ENCODE measurements around the gene ACP1. TPM values are rescaled to one million over a fixed set of nuclear protein-coding genes. Genes with fewer than 3 reads are reported as not detected.

Gene ACP1
- total RNA-seq, 1 donor from 2014 or later, result 114 TPM

- Histone ChIP-seq H3K4me3 (ENCODE audit: insufficient read depth, low read depth, low read length) (no peak overlapping the region), H2AFZ (ENCODE audit: low read depth, low read length) (no peak overlapping the region), H4K20me1 (ENCODE audit: insufficient read depth, low read length) (no peaks in the 10 kb centered on the region), H3K9me3 (ENCODE audit: insufficient read depth, low read depth, low read length) (no peaks in the 10 kb centered on the region), H3K27ac (ENCODE audit: low read depth, low read length) (no peak overlapping the region), H3K36me3 (ENCODE audit: insufficient read depth, low read length) (no peaks in the 10 kb centered on the region), H3K79me2 (ENCODE audit: insufficient read depth, low read length) (no peaks in the 10 kb centered on the region), H3K4me2 (ENCODE audit: low read length) (no peak overlapping the region), H3K9ac (ENCODE audit: low read length) (no peak overlapping the region), H3K27me3 (ENCODE audit: insufficient read depth, low read length) (no peaks in the 10 kb centered on the region), H3K4me1 (ENCODE audit: insufficient read depth, low read length) (no peaks in the 10 kb centered on the region)
- H3K36me3 Mint-ChIP-seq (ENCODE audit: low read depth, unreplicated experiment), result no peaks in the 10 kb centered on the region
- TF ChIP-seq CTCF (IDR thresholded peaks at IDR 0.05; ENCODE audit: insufficient read depth, low read depth, low read length), result no peak
- no peak for TF ChIP-seq EZH2 (IDR thresholded peaks at IDR 0.05; ENCODE audit: insufficient read depth, low read length)
- H3K27ac Mint-ChIP-seq (ENCODE audit: unreplicated experiment), result no peak overlapping the region
- H3K4me1 Mint-ChIP-seq (ENCODE audit: low read depth, unreplicated experiment), result peaks cover 6% of the 10 kb centered on the region
- no peak overlapping the region for H3K4me3 Mint-ChIP-seq (ENCODE audit: unreplicated experiment)
- peaks cover 6% of the 10 kb centered on the region for H3K27me3 Mint-ChIP-seq (ENCODE audit: low read depth, unreplicated experiment)
- H3K9me3 Mint-ChIP-seq (ENCODE audit: unreplicated experiment), result peaks cover 6% of the 10 kb centered on the region
- FAIRE-seq (no peak), DNase-seq (ENCODE audit: low read depth) (no peak)
Observed at GRCh38 chr2:305366-305765, 40.6 kb downstream of the ACP1 start.

- DNase-seq (ENCODE audit: low read depth) (no peak), FAIRE-seq (no peak)
- TF ChIP-seq CTCF (IDR thresholded peaks at IDR 0.05; ENCODE audit: insufficient read depth, low read depth, low read length) (no peak), EZH2 (IDR thresholded peaks at IDR 0.05; ENCODE audit: insufficient read depth, low read length) (no peak)
- Histone ChIP-seq H3K4me3 (ENCODE audit: insufficient read depth, low read depth, low read length) (no peak overlapping the region), H3K79me2 (ENCODE audit: insufficient read depth, low read length) (no peaks in the 10 kb centered on the region), H2AFZ (ENCODE audit: low read depth, low read length) (peak overlapping the region; percentile 47), H3K36me3 (ENCODE audit: insufficient read depth, low read length) (no peaks in the 10 kb centered on the region), H3K4me1 (ENCODE audit: insufficient read depth, low read length) (no peaks in the 10 kb centered on the region), H3K27me3 (ENCODE audit: insufficient read depth, low read length) (no peaks in the 10 kb centered on the region), H3K9me3 (ENCODE audit: insufficient read depth, low read depth, low read length) (no peaks in the 10 kb centered on the region), H3K27ac (ENCODE audit: low read depth, low read length) (no peak overlapping the region), H3K9ac (ENCODE audit: low read length) (no peak overlapping the region), H4K20me1 (ENCODE audit: insufficient read depth, low read length) (no peaks in the 10 kb centered on the region), H3K4me2 (ENCODE audit: low read length) (no peak overlapping the region)
- Mint-ChIP-seq H3K36me3 (ENCODE audit: low read depth, unreplicated experiment) (no peaks in the 10 kb centered on the region), H3K27ac (ENCODE audit: unreplicated experiment) (no peak overlapping the region), H3K4me1 (ENCODE audit: low read depth, unreplicated experiment) (peaks cover 6% of the 10 kb centered on the region), H3K9me3 (ENCODE audit: unreplicated experiment) (no peaks in the 10 kb centered on the region), H3K27me3 (ENCODE audit: low read depth, unreplicated experiment) (peaks cover 8% of the 10 kb centered on the region), H3K4me3 (ENCODE audit: unreplicated experiment) (no peak overlapping the region)
Observed at GRCh38 chr2:309148-309953, 44.6 kb downstream of the ACP1 start.

GRCh38 chr2:309954-310510, 45.3 kb downstream of the ACP1 start:
- H3K27ac Mint-ChIP-seq (ENCODE audit: unreplicated experiment), result no peak overlapping the region
- peaks cover 6% of the 10 kb centered on the region for H3K4me1 Mint-ChIP-seq (ENCODE audit: low read depth, unreplicated experiment)

More at GRCh38 chr2:309954-310510, 45.3 kb downstream of the ACP1 start:
- H3K79me2 ChIP-seq (ENCODE audit: insufficient read depth, low read length), result no peaks in the 10 kb centered on the region
- Mint-ChIP-seq H3K9me3 (ENCODE audit: unreplicated experiment) (no peaks in the 10 kb centered on the region), H3K27me3 (ENCODE audit: low read depth, unreplicated experiment) (peaks cover 8% of the 10 kb centered on the region), H3K36me3 (ENCODE audit: low read depth, unreplicated experiment) (no peaks in the 10 kb centered on the region), H3K4me3 (ENCODE audit: unreplicated experiment) (no peak overlapping the region)
- H3K9me3 ChIP-seq (ENCODE audit: insufficient read depth, low read depth, low read length), result no peaks in the 10 kb centered on the region
- no peak for TF ChIP-seq CTCF (IDR thresholded peaks at IDR 0.05; ENCODE audit: insufficient read depth, low read depth, low read length)
- TF ChIP-seq EZH2 (IDR thresholded peaks at IDR 0.05; ENCODE audit: insufficient read depth, low read length), result no peak
- H3K4me1 ChIP-seq (ENCODE audit: insufficient read depth, low read length), result no peaks in the 10 kb centered on the region
- no peak for DNase-seq (ENCODE audit: low read depth)
- H3K9ac ChIP-seq (ENCODE audit: low read length), result no peak overlapping the region
- H3K27ac ChIP-seq (ENCODE audit: low read depth, low read length), result no peak overlapping the region
- H3K4me2 ChIP-seq (ENCODE audit: low read length), result no peak overlapping the region
- H3K27me3 ChIP-seq (ENCODE audit: insufficient read depth, low read length), result no peaks in the 10 kb centered on the region
- no peak overlapping the region for H3K4me3 ChIP-seq (ENCODE audit: insufficient read depth, low read depth, low read length)
- no peak for FAIRE-seq
- H3K36me3 ChIP-seq (ENCODE audit: insufficient read depth, low read length), result no peaks in the 10 kb centered on the region
- no peak overlapping the region for H2AFZ ChIP-seq (ENCODE audit: low read depth, low read length)
- H4K20me1 ChIP-seq (ENCODE audit: insufficient read depth, low read length), result no peaks in the 10 kb centered on the region
